HEK293 (cell line): ENCODE measurements around the gene SRD5A3.

Experiments
- AEBP2 ChIP-seq: fragments of 450-650 bp; formaldehyde crosslinking; IDR thresholded peaks from 2 replicates; pipeline ENCODE4 v1.5.1; 2016; ENCODE audit warnings: missing biosample characterization, missing genetic modification characterization, borderline replicate concordance
- CTCF ChIP-seq: fragments of 450-650 bp; formaldehyde crosslinking; IDR thresholded peaks from 2 replicates; pipeline ENCODE4 v1.5.1; 2016; ENCODE audit warnings: missing biosample characterization, missing genetic modification characterization
- GLI2 ChIP-seq: fragments of 450-650 bp; formaldehyde crosslinking; IDR thresholded peaks from 2 replicates; pipeline ENCODE4; 2017; ENCODE audit warnings: missing biosample characterization, missing genetic modification characterization, low read depth, borderline replicate concordance
- MZF1 ChIP-seq: fragments of 450-650 bp; formaldehyde crosslinking; IDR thresholded peaks from 2 replicates; pipeline ENCODE4 v1.5.1; 2017; ENCODE audit warnings: missing biosample characterization, missing genetic modification characterization, borderline replicate concordance
- PATZ1 ChIP-seq: fragments of 450-650 bp; formaldehyde crosslinking; IDR thresholded peaks from 2 replicates; pipeline ENCODE4 v1.5.1; 2016; ENCODE audit warnings: missing biosample characterization, missing genetic modification characterization
- PRDM6 ChIP-seq: fragments of 450-650 bp; formaldehyde crosslinking; IDR thresholded peaks from 2 replicates; pipeline ENCODE4 v1.5.1; 2017; ENCODE audit warnings: missing biosample characterization, missing genetic modification characterization
- REST ChIP-seq: fragments of 450-650 bp; formaldehyde crosslinking; IDR thresholded peaks from 2 replicates; pipeline ENCODE4 v1.5.1; 2016; ENCODE audit warnings: missing biosample characterization, missing genetic modification characterization
- SETDB1 ChIP-seq: IDR thresholded peaks from one replicate; pipeline ENCODE4 v1.6.1; 2017; ENCODE audit warnings: mild to moderate bottlenecking, low read length, moderate library complexity, mixed read lengths; ENCODE audit not compliant: insufficient read length
- ZNF24 ChIP-seq: fragments of 450-650 bp; formaldehyde crosslinking; IDR thresholded peaks from 2 replicates; pipeline ENCODE4 v1.5.1; 2016; ENCODE audit warnings: missing biosample characterization, missing genetic modification characterization
- ZNF274 ChIP-seq, 2 experiments: fragments of 200-500 bp in 1 of 2; fragments of 450-650 bp in 1 of 2; sonication (Bioruptor generic) in 1 of 2; formaldehyde crosslinking in 1 of 2; IDR thresholded peaks; 2 replicates each; pipeline versions ENCODE4 v1.5.1 to v1.6.1; 2014 to 2016; ENCODE audit warnings: borderline replicate concordance in 1 of 2, inconsistent platforms in 1 of 2, low read length in 1 of 2, missing biosample characterization in 1 of 2, missing genetic modification characterization in 1 of 2
- ZNF558 ChIP-seq: fragments of 450-650 bp; formaldehyde crosslinking; IDR thresholded peaks from 2 replicates; pipeline ENCODE4 v1.5.1; 2016; ENCODE audit warnings: missing biosample characterization, missing genetic modification characterization
- ZSCAN30 ChIP-seq: fragments of 450-650 bp; IDR thresholded peaks from 2 replicates; pipeline ENCODE4 v1.5.1; 2018; ENCODE audit warnings: missing biosample characterization, mild to moderate bottlenecking, missing genetic modification characterization, moderate library complexity
- TF ChIP-seq, protein P1 (sequence below): fragments of 450-650 bp; formaldehyde crosslinking; IDR thresholded peaks from 2 replicates; pipeline ENCODE4 v1.5.1; 2016; ENCODE audit warnings: missing biosample characterization, missing genetic modification characterization, low read depth
- TF ChIP-seq, protein P2 (sequence below): fragments of 450-650 bp; formaldehyde crosslinking; IDR thresholded peaks from 2 replicates; pipeline ENCODE4 v1.5.1; 2017; ENCODE audit warnings: missing biosample characterization, missing genetic modification characterization

- TF ChIP-seq PATZ1 (tag by site-specific recombination) (no peak), GLI2 (tag by site-specific recombination) (no peak), ZNF24 (no peak), CTCF (tag by site-specific recombination) (no peak), SETDB1 (no peak), ZSCAN30 (no peak), ZNF558 (tag by site-specific recombination) (no peak), MZF1 (tag by site-specific recombination) (no peak), AEBP2 (no peak), REST (tag by site-specific recombination) (no peak), ZNF274 (IDR thresholded peaks at IDR 0.05; ENCODE audit: low read length) (no peak), ZNF274 (tag by site-specific recombination; IDR thresholded peaks at IDR 0.05; ENCODE audit: borderline replicate concordance) (no peak), PRDM6 (tag by site-specific recombination) (no peak)
- TF ChIP-seq, protein P1, sequence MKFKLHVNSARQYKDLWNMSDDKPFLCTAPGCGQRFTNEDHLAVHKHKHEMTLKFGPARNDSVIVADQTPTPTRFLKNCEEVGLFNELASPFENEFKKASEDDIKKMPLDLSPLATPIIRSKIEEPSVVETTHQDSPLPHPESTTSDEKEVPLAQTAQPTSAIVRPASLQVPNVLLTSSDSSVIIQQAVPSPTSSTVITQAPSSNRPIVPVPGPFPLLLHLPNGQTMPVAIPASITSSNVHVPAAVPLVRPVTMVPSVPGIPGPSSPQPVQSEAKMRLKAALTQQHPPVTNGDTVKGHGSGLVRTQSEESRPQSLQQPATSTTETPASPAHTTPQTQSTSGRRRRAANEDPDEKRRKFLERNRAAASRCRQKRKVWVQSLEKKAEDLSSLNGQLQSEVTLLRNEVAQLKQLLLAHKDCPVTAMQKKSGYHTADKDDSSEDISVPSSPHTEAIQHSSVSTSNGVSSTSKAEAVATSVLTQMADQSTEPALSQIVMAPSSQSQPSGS (tag by site-specific recombination) = no peak
- TF ChIP-seq, protein P2, sequence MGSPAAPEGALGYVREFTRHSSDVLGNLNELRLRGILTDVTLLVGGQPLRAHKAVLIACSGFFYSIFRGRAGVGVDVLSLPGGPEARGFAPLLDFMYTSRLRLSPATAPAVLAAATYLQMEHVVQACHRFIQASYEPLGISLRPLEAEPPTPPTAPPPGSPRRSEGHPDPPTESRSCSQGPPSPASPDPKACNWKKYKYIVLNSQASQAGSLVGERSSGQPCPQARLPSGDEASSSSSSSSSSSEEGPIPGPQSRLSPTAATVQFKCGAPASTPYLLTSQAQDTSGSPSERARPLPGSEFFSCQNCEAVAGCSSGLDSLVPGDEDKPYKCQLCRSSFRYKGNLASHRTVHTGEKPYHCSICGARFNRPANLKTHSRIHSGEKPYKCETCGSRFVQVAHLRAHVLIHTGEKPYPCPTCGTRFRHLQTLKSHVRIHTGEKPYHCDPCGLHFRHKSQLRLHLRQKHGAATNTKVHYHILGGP (tag by site-specific recombination) = no peak
These were observed 35.5 kb downstream of the SRD5A3 start for GRCh38 chr4:55381502-55381901.
